ENCODE results near the gene GALK2.
"Not testable (repeated sequence)": the region's sequence is repeated elsewhere in the genome, so short reads cannot be mapped to it uniquely, and the experiment has no call there.

GALK2 gene

GRCh38 chr15:49164865-49165264, 5.2 kb upstream of the GALK2 start:
- no peak for DNase-seq (ENCODE audit: low read depth, low spot score)

GRCh38 chr15:49168016-49168415, 2.0 kb upstream of the GALK2 start:
- no peak for DNase-seq (ENCODE audit: low read depth, low spot score)

GRCh38 chr15:49171790-49172189, 1.7 kb downstream of the GALK2 start:
- DNase-seq (ENCODE audit: low read depth, low spot score): no peak

- DNase-seq (ENCODE audit: low read depth, low spot score): no peak
Measured at GRCh38 chr15:49174902-49175301, 4.9 kb downstream of the GALK2 start.

- DNase-seq (ENCODE audit: low read depth, low spot score): not testable (repeated sequence)
Measured at GRCh38 chr15:49175582-49176397, 5.7 kb downstream of the GALK2 start.

GRCh38 chr15:49178497-49178896, 8.4 kb downstream of the GALK2 start:
- no peak for DNase-seq (ENCODE audit: low read depth, low spot score)

- DNase-seq (ENCODE audit: low read depth, low spot score): no peak
Measured at GRCh38 chr15:49179433-49180190, 9.6 kb downstream of the GALK2 start.

- no peak for DNase-seq (ENCODE audit: low read depth, low spot score)
Measured at GRCh38 chr15:49182128-49182527, 12.1 kb downstream of the GALK2 start.

- not testable (repeated sequence) for DNase-seq (ENCODE audit: low read depth, low spot score)
Measured at GRCh38 chr15:49183741-49184140, 13.7 kb downstream of the GALK2 start.

- DNase-seq (ENCODE audit: low read depth, low spot score): no peak
Measured at GRCh38 chr15:49185473-49185872, 15.4 kb downstream of the GALK2 start.

- DNase-seq (ENCODE audit: low read depth, low spot score): no peak
Measured at GRCh38 chr15:49187549-49188245, 17.6 kb downstream of the GALK2 start.

- no peak for DNase-seq (ENCODE audit: low read depth, low spot score)
Measured at GRCh38 chr15:49188933-49189332, 18.9 kb downstream of the GALK2 start.

- DNase-seq (ENCODE audit: low read depth, low spot score): no peak
Measured at GRCh38 chr15:49189631-49190030, 19.6 kb downstream of the GALK2 start.

GRCh38 chr15:49190586-49190985, 20.5 kb downstream of the GALK2 start:
- no peak for DNase-seq (ENCODE audit: low read depth, low spot score)

- DNase-seq (ENCODE audit: low read depth, low spot score): no peak
Measured at GRCh38 chr15:49191892-49192291, 21.8 kb downstream of the GALK2 start.

- DNase-seq (ENCODE audit: low read depth, low spot score): no peak
Measured at GRCh38 chr15:49196856-49197255, 26.8 kb downstream of the GALK2 start.

- DNase-seq (ENCODE audit: low read depth, low spot score): no peak
Measured at GRCh38 chr15:49199666-49200065, 29.6 kb downstream of the GALK2 start.

- no peak for DNase-seq (ENCODE audit: low read depth, low spot score)
Measured at GRCh38 chr15:49200347-49200746, 30.3 kb downstream of the GALK2 start.

GRCh38 chr15:49208102-49208501, 38.1 kb downstream of the GALK2 start:
- not testable (repeated sequence) for DNase-seq (ENCODE audit: low read depth, low spot score)

- no peak for DNase-seq (ENCODE audit: low read depth, low spot score)
Measured at GRCh38 chr15:49212897-49213296, 42.9 kb downstream of the GALK2 start.

GRCh38 chr15:49215768-49216739, 46.0 kb downstream of the GALK2 start:
- DNase-seq (ENCODE audit: low read depth, low spot score): no peak

Measured in brain pericyte (primary cell).